Right lobe of liver (tissue), 6 donors: ENCODE results near the gene XRCC6. TPM values are rescaled to one million over a fixed set of nuclear protein-coding genes. Genes with fewer than 3 reads are reported as not detected.

ENCODE experiments used
- ATAC-seq, 4 donors: fragments of 200-7000 bp; cut with Tn5 transposase; one replicate each; pipeline ENCODE4 v1.9.1; 2020; ENCODE audit warnings: mild to moderate bottlenecking in 4 of 4, moderate library complexity in 4 of 4
- DNase-seq, 3 donors: peaks; one replicate each; pipeline ENCODE4 v3.0.0-alpha.2; 2020
- H3K27ac ChIP-seq, 3 donors: fragments of 200-600 bp; one replicate each; pipeline ENCODE4 v1.8.0; 2022
- H3K27me3 ChIP-seq, 2 donors: fragments of 200-600 bp; one replicate each; pipeline ENCODE4 v1.8.0; 2022
- H3K36me3 ChIP-seq, 4 donors: fragments of 200-600 bp; sonication (generic) in 1 of 4; one replicate each; pipeline versions ENCODE4 v1.5.1 to v1.8.0; 2017 to 2022; ENCODE audit warnings: control low read depth in 1 of 4
- H3K4me1 ChIP-seq, 4 donors: fragments of 200-600 bp; sonication (generic) in 1 of 4; one replicate each; pipeline versions ENCODE4 v1.5.1 to v1.8.0; 2017 to 2022; ENCODE audit warnings: control low read depth in 1 of 4
- H3K4me3 ChIP-seq, 3 donors: fragments of 200-600 bp; one replicate each; pipeline ENCODE4 v1.8.0; 2022
- H3K9me3 ChIP-seq, 4 donors: fragments of 200-600 bp; sonication (generic) in 1 of 4; one replicate each; pipeline versions ENCODE4 v1.5.1 to v1.8.0; 2017 to 2022; ENCODE audit warnings: control low read depth in 1 of 4
- POLR2A ChIP-seq: fragments of 450-650 bp; IDR thresholded peaks from one replicate; pipeline ENCODE4 v1.6.1; 2017; ENCODE audit warnings: antibody characterized with exemption, mild to moderate bottlenecking
- WGBS: methylation state at CpG from one replicate; pipeline ENCODE4 v1.1.6; 2018; ENCODE audit warnings: low coverage, low lambda C conversion rate; ENCODE audit not compliant: insufficient coverage; ENCODE audit errors: missing lambda C conversion rate; 5-methylcytosine and 5-hydroxymethylcytosine counted together
- intact Hi-C, 2 donors: fragments of 100-400 bp; cut with DNase I; formaldehyde crosslinking; loops; one replicate each; pipeline versions ENCODE4 v1.11.2 to v1.14.1; 2022
- total RNA-seq, 6 experiments: library from RNA; depleted of rRNA in 2 of 6; stranded (reverse); fragments of >200 nt in 2 of 6; fragmentation: NEBNext Ultra II Directional in 3 of 6; extraction: Animal tissue kit (Norgen Biotek cat#: 25700) in 3 of 6; gene quantifications; one replicate each; pipeline versions ENCODE4 v1.1.0 to v1.2.4, GENCODE V29; 2016 to 2023
- TF ChIP-seq, protein P1 (sequence below), 4 donors: fragments of 200-600 bp in 3 of 4; fragments of 450-650 bp in 1 of 4; IDR thresholded peaks; one replicate each; pipeline versions ENCODE4 v1.5.1 to v1.8.0; 2016 to 2022; ENCODE audit warnings: antibody characterized with exemption in 4 of 4, mild to moderate bottlenecking in 2 of 4
- donor health status: DM: no; HTN: yes; CAD: no.
- donor health status: DM: no; HTN: no; CAD: no.
- donor health status: DM: no; HTN: no; CAD: no.
- donor health status: DM: no; HTN: yes; CAD: no.
- donor health status: DM: no; HTN: yes; CAD: no.

The XRCC6 gene
- total RNA-seq, 6 experiments from 2014 or later, result 71.0 to 122 (median 91.1) TPM

DNA sequence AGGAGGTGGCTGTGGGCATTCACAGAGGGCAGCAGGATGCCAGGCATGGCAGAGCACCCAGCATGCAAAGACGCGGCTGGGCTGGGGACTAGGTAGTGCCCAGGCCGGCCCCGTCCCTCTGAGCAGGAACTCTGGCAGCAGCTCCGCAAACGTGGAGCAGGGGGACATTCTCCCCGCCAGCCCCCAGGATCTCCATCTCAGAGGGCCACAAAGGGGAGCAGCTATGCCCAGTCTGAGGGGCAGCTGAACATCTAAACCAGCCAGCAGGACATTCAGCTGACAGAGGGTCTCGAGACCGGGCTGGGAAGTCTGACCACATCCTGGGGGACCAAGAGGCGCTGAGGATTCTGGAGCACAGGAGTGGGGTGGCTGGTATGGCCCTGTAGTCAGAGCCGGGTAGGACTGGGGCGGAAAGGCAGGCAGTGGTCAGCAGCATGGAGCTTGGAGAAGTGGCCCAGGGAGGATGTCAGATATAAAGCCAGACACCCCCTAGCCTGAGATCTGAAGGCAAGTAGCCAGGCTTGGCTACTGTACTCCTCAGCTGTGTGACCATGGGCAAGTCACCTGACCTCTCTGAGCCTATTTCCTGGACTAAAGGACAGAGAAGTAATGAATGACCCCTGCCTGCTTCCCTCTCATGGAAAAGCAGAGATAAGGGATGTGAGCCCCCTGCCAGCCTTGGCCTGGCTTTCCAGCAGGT is 41.6 kb upstream of the XRCC6 start:
- H3K4me1 ChIP-seq, result no peaks in the 10 kb centered on the region
- no peak overlapping the region for H3K4me3 ChIP-seq
- WGBS, result 83% methylated on average over 1 of the region's 12 CpGs
- peaks cover 0 to 51% (median 16%) of the 10 kb centered on the region in 4 donors for H3K36me3 ChIP-seq
- no peak for TF ChIP-seq POLR2A
- TF ChIP-seq, protein P1, sequence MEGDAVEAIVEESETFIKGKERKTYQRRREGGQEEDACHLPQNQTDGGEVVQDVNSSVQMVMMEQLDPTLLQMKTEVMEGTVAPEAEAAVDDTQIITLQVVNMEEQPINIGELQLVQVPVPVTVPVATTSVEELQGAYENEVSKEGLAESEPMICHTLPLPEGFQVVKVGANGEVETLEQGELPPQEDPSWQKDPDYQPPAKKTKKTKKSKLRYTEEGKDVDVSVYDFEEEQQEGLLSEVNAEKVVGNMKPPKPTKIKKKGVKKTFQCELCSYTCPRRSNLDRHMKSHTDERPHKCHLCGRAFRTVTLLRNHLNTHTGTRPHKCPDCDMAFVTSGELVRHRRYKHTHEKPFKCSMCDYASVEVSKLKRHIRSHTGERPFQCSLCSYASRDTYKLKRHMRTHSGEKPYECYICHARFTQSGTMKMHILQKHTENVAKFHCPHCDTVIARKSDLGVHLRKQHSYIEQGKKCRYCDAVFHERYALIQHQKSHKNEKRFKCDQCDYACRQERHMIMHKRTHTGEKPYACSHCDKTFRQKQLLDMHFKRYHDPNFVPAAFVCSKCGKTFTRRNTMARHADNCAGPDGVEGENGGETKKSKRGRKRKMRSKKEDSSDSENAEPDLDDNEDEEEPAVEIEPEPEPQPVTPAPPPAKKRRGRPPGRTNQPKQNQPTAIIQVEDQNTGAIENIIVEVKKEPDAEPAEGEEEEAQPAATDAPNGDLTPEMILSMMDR (IDR thresholded peaks at IDR 0.05), result no peak
- ATAC-seq, result no peak
- no peak overlapping the region for H3K27ac ChIP-seq
- intact Hi-C loops, result no loop called here
- H3K27me3 ChIP-seq, result no peaks in the 10 kb centered on the region
- no peak for DNase-seq
- no peaks in the 10 kb centered on the region for H3K9me3 ChIP-seq

DNA sequence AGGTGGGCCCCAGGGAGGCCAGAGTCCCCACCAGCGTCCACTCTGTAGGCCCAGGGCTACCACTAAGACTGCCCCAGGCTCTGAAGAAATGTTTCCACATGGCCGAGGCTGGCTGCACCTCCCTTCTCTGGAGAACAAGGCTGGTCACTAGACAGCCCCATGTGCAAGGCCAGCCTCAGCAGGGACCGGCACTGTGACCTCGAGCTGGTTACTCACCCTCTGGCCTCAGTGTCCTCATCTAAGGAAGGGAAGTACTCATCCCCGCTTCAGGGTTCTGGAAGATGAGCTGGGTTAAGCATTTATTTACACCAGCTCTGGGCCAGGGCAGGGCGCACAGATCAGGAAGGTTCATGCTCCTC is 41.1 kb upstream of the XRCC6 start:
- TF ChIP-seq POLR2A, result no peak
- TF ChIP-seq, protein P1 (IDR thresholded peaks at IDR 0.05), result no peak
- no peak for DNase-seq
- H3K4me3 ChIP-seq, result no peak overlapping the region
- H3K4me1 ChIP-seq, result no peaks in the 10 kb centered on the region
- no peaks in the 10 kb centered on the region for H3K27me3 ChIP-seq
- ATAC-seq, result no peak
- intact Hi-C loops, result no loop called here
- whole genome bisulfite sequencing, result no CpG with 5 or more reads among the region's 6 CpGs
- no peak overlapping the region for H3K27ac ChIP-seq
- H3K9me3 ChIP-seq, result no peaks in the 10 kb centered on the region
- peaks cover 0 to 51% (median 16%) of the 10 kb centered on the region in 4 donors for H3K36me3 ChIP-seq

DNA sequence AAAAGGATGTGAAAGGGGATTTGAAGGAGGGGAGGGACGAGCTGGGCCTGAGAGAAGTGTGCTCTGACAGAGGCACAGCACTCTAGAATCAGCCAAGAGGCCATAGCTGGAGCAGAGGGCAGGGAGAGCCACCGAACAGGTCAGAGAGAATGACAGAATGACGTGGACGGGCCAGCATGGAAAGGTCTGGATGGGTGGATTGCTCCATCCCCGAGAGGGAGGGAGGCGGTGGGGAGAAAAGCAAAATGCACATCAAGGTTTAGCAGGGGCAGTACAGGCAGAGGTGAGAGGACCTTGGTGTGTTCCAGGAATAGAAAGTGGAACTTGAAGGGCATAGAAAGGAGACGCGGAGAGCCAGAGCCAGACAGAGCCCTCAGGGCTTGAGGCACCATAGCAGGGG is 38.4 kb upstream of the XRCC6 start:
- H3K4me1 ChIP-seq, result peaks cover 0 to 6% (median 2%) of the 10 kb centered on the region in 4 donors
- intact Hi-C loops, result no loop called here
- DNase-seq, result no peak
- peaks cover 0 to 46% (median 12%) of the 10 kb centered on the region in 4 donors for H3K36me3 ChIP-seq
- no peaks in the 10 kb centered on the region for H3K27me3 ChIP-seq
- whole genome bisulfite sequencing, result 85% methylated on average over 7 of the region's 8 CpGs
- no peak overlapping the region for H3K4me3 ChIP-seq
- ATAC-seq, result no peak
- H3K9me3 ChIP-seq, result no peaks in the 10 kb centered on the region
- no peak overlapping the region for H3K27ac ChIP-seq
- TF ChIP-seq POLR2A, result no peak
- TF ChIP-seq, protein P1 (IDR thresholded peaks at IDR 0.05), result no peak

DNA sequence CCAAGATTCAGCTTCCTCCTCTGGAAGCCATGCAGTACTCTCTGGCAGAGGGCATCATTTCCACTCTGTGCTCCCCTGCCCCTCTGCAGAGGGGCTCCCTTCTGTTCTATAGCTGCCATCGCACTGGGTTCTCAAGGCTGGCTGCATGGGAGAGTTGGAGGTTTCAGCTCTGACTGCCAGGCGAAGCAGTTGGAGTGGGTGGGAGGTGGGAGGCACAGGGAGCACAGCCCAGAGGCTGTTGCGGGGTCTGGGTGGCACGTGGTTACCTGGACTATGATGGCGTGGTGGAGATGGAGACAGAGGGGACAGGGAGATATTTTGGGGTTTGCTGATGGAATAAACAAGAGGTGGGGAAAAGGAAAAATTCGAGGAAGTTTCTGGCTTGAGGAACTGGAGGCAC is 36.2 kb upstream of the XRCC6 start:
- no peak for DNase-seq
- intact Hi-C loops, result no loop called here
- Histone ChIP-seq H3K27me3 (no peaks in the 10 kb centered on the region), H3K36me3 (peaks cover 0 to 34% (median 8%) of the 10 kb centered on the region in 4 donors), H3K4me1 (peaks cover 0 to 16% (median 7%) of the 10 kb centered on the region in 4 donors), H3K4me3 (no peak overlapping the region), H3K27ac (no peak overlapping the region), H3K9me3 (no peaks in the 10 kb centered on the region)
- no peak for ATAC-seq
- 93% methylated on average over 5 of the region's 6 CpGs for WGBS
- TF ChIP-seq, protein P1 (IDR thresholded peaks at IDR 0.05), result no peak
- TF ChIP-seq POLR2A, result no peak
